ENCODE results near the gene SPINK8.

DNA sequence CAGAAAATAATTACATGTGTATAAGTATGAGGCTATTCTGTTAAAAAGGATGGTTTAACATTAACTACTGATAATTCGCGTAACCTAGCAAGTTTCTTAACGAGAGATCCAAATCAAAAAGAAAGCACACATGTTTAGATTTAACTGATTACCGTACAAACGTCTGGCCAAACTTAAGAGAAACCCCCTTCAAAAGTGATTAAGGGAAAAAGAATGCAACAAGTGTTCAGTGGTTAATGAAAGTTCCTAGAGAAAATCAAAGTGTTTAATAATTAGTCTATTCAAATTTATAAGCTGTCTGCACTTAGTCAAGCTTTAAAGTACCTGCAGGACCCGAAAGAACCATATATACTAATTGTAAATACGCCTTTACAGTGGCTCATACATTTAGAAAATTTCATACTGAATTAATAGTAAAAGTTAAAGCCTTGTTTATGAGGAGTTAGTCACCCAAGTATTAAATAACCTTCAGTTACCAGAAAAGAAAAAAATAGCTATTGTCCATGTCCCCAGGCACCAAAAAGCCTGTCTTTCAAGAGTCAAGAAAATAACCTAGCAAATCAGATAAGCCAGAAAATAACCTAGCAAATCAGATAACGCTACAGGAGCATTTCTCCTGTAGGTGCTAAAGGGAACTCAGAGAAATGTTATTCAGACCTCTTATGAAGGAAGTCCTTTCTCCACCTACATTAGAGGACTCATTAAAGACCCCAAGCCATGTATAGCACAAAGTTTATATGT, 58.0 kb downstream of the SPINK8 start:
- TF ChIP-seq, protein P1, sequence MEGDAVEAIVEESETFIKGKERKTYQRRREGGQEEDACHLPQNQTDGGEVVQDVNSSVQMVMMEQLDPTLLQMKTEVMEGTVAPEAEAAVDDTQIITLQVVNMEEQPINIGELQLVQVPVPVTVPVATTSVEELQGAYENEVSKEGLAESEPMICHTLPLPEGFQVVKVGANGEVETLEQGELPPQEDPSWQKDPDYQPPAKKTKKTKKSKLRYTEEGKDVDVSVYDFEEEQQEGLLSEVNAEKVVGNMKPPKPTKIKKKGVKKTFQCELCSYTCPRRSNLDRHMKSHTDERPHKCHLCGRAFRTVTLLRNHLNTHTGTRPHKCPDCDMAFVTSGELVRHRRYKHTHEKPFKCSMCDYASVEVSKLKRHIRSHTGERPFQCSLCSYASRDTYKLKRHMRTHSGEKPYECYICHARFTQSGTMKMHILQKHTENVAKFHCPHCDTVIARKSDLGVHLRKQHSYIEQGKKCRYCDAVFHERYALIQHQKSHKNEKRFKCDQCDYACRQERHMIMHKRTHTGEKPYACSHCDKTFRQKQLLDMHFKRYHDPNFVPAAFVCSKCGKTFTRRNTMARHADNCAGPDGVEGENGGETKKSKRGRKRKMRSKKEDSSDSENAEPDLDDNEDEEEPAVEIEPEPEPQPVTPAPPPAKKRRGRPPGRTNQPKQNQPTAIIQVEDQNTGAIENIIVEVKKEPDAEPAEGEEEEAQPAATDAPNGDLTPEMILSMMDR (IDR thresholded peaks at IDR 0.05): no peak
- no peak for TF ChIP-seq POLR2A (IDR thresholded peaks at IDR 0.05)
